ENCODE results near the gene KRTAP10-4.

The KRTAP10-4 gene

DNA sequence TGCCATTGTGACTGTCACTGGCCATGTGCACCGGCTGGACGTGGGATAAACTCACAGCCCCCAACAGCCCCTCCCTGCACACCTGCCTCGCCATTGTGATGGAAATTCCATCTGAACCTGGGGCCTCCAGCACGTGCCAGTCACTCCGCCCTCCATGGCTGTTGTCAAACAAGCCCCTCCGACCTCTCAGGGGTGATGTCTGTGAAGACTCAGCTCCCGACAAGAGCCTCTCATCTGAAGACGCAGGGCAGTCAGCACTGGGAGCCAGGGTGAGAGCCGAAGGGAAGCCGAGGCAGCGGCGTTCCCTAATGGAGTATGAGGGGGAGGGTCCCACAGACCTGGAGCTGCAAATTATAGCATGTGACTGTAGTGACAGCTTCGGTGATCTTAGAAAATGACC, 20.8 kb upstream of the KRTAP10-4 start:
- H3K36me3 ChIP-seq (ENCODE audit: insufficient read depth, low read length): no peaks in the 10 kb centered on the region
- TF ChIP-seq, protein P1, sequence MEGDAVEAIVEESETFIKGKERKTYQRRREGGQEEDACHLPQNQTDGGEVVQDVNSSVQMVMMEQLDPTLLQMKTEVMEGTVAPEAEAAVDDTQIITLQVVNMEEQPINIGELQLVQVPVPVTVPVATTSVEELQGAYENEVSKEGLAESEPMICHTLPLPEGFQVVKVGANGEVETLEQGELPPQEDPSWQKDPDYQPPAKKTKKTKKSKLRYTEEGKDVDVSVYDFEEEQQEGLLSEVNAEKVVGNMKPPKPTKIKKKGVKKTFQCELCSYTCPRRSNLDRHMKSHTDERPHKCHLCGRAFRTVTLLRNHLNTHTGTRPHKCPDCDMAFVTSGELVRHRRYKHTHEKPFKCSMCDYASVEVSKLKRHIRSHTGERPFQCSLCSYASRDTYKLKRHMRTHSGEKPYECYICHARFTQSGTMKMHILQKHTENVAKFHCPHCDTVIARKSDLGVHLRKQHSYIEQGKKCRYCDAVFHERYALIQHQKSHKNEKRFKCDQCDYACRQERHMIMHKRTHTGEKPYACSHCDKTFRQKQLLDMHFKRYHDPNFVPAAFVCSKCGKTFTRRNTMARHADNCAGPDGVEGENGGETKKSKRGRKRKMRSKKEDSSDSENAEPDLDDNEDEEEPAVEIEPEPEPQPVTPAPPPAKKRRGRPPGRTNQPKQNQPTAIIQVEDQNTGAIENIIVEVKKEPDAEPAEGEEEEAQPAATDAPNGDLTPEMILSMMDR (IDR thresholded peaks at IDR 0.05; ENCODE audit: borderline replicate concordance, extremely low read depth, low read length, poor library complexity, severe bottlenecking): no peak
- no peak for TF ChIP-seq EZH2 (IDR thresholded peaks at IDR 0.05; ENCODE audit: borderline replicate concordance, low read depth, low read length, severe bottlenecking)
- H3K4me2 ChIP-seq (ENCODE audit: insufficient read depth, low read length): no peak overlapping the region
- H3K9ac ChIP-seq (ENCODE audit: low read depth, low read length): no peak overlapping the region
- H3K27ac ChIP-seq (ENCODE audit: low read length): no peak overlapping the region
- no peak overlapping the region for H2AFZ ChIP-seq (ENCODE audit: low read depth, low read length)
- DNase-seq: no peak
- H3K4me1 ChIP-seq (ENCODE audit: insufficient read depth, low read length): no peaks in the 10 kb centered on the region
- H4K20me1 ChIP-seq (ENCODE audit: insufficient read depth, low read length): 0 out of 2 replicates have a peak, but pooled peaks cover 3% of the 10 kb centered on the region
- no peak overlapping the region for H3K4me3 ChIP-seq (ENCODE audit: low read depth in 1 of 2, low read length in 2 of 2)
- H3K79me2 ChIP-seq (ENCODE audit: insufficient read depth, low read length): no peaks in the 10 kb centered on the region
- H3K9me3 ChIP-seq (ENCODE audit: insufficient read depth, low read length, severe bottlenecking): no peaks in the 10 kb centered on the region
- ATAC-seq (ENCODE audit: insufficient read depth, low read depth): no peak
- H3K27me3 ChIP-seq (ENCODE audit: insufficient read depth, low read length, poor library complexity): no peaks in the 10 kb centered on the region

DNA sequence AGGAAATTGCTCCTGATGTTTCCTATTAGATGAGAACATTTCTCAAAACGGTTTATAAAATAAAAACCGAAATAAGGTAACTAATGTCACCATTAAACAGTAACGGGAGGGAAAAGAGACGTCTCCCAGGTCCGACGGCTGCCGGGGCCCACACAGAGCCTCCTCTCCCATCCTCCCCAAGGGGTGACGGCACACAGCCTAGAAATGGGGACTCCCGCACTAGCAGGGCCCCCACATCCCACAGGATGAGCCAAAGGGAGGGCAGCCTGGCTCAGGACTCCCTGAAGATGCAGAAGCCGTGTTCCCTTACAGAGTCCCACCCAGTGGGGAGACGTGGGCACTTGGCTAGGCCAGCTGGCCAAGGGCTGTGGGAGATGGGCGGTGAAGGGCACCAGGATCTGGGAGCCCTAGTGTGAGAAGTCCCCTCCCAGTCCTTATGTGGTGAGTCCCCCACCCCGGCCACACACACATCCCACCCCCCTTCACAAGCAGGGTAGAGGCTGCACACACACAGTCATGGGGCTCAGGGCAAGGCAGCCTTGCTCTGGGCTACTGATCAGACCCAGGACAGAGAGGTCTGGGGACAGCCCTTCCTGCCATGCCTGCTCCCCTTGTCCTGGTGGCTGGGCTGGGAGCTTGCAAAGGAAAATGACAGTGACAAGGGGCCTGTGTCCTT, 18.2 kb upstream of the KRTAP10-4 start:
- ATAC-seq (ENCODE audit: insufficient read depth, low read depth): no peak
- Histone ChIP-seq H3K4me2 (ENCODE audit: insufficient read depth, low read length) (no peak overlapping the region), H3K9me3 (ENCODE audit: insufficient read depth, low read length, severe bottlenecking) (no peaks in the 10 kb centered on the region), H3K4me3 (ENCODE audit: low read depth in 1 of 2, low read length in 2 of 2) (no peak overlapping the region), H2AFZ (ENCODE audit: low read depth, low read length) (no peak overlapping the region), H3K27ac (ENCODE audit: low read length) (no peak overlapping the region), H3K79me2 (ENCODE audit: insufficient read depth, low read length) (no peaks in the 10 kb centered on the region), H3K36me3 (ENCODE audit: insufficient read depth, low read length) (no peaks in the 10 kb centered on the region), H4K20me1 (ENCODE audit: insufficient read depth, low read length) (no peaks in the 10 kb centered on the region), H3K9ac (ENCODE audit: low read depth, low read length) (no peak overlapping the region), H3K27me3 (ENCODE audit: insufficient read depth, low read length, poor library complexity) (no peaks in the 10 kb centered on the region), H3K4me1 (ENCODE audit: insufficient read depth, low read length) (no peaks in the 10 kb centered on the region)
- TF ChIP-seq, protein P1 (IDR thresholded peaks at IDR 0.05; ENCODE audit: borderline replicate concordance, extremely low read depth, low read length, poor library complexity, severe bottlenecking): no peak
- no peak for TF ChIP-seq EZH2 (IDR thresholded peaks at IDR 0.05; ENCODE audit: borderline replicate concordance, low read depth, low read length, severe bottlenecking)
- DNase-seq: no peak

DNA sequence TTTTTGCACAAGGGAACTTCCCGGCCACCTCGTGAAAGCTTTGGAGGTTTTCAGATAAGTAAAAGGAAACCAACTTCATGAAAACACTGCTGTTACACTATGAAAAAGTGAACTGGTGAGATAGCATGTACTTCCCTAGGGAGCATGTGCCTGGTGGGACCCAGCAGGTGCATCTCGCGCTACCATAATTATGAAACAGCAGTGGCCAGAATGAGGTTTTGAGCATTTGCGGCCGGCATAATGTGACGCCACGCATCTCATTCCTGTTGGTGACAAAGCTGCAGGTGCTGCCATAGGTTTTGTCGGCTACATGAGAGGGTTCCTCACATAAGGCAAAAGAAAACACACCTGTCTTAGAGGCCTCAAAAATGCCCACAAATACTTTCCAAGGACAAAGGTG, 16.6 kb upstream of the KRTAP10-4 start:
- DNase-seq (no peak), ATAC-seq (ENCODE audit: insufficient read depth, low read depth) (no peak)
- Histone ChIP-seq H3K4me2 (ENCODE audit: insufficient read depth, low read length) (no peak overlapping the region), H3K79me2 (ENCODE audit: insufficient read depth, low read length) (no peaks in the 10 kb centered on the region), H4K20me1 (ENCODE audit: insufficient read depth, low read length) (no peaks in the 10 kb centered on the region), H3K27me3 (ENCODE audit: insufficient read depth, low read length, poor library complexity) (no peaks in the 10 kb centered on the region), H3K27ac (ENCODE audit: low read length) (no peak overlapping the region), H3K4me3 (ENCODE audit: low read depth in 1 of 2, low read length in 2 of 2) (no peak overlapping the region), H3K36me3 (ENCODE audit: insufficient read depth, low read length) (no peaks in the 10 kb centered on the region), H3K9me3 (ENCODE audit: insufficient read depth, low read length, severe bottlenecking) (no peaks in the 10 kb centered on the region), H3K4me1 (ENCODE audit: insufficient read depth, low read length) (no peaks in the 10 kb centered on the region), H2AFZ (ENCODE audit: low read depth, low read length) (no peak overlapping the region), H3K9ac (ENCODE audit: low read depth, low read length) (no peak overlapping the region)
- TF ChIP-seq EZH2 (IDR thresholded peaks at IDR 0.05; ENCODE audit: borderline replicate concordance, low read depth, low read length, severe bottlenecking): no peak
- TF ChIP-seq, protein P1 (IDR thresholded peaks at IDR 0.05; ENCODE audit: borderline replicate concordance, extremely low read depth, low read length, poor library complexity, severe bottlenecking): no peak

Data from DND-41 (cell line).